OCI-LY1 (cell line): ENCODE results near the gene IFT57.

Source experiments
- EZH2 ChIP-seq: fragments of 200-600 bp; sonication (generic), shearing (Covaris generic); IDR thresholded peaks from 2 replicates; pipeline ENCODE4 v1.8.0; 2017; ENCODE audit warnings: borderline replicate concordance, mixed run types, mild to moderate bottlenecking, antibody characterized with exemption, low read length, moderate library complexity, mixed read lengths
- TF ChIP-seq, protein P1 (sequence below): fragments of 200-600 bp; sonication (generic), shearing (Covaris generic); IDR thresholded peaks from 2 replicates; pipeline ENCODE4 v1.5.1; 2017; ENCODE audit warnings: mild to moderate bottlenecking, antibody characterized with exemption, low read length, moderate library complexity, mixed read lengths

DNA sequence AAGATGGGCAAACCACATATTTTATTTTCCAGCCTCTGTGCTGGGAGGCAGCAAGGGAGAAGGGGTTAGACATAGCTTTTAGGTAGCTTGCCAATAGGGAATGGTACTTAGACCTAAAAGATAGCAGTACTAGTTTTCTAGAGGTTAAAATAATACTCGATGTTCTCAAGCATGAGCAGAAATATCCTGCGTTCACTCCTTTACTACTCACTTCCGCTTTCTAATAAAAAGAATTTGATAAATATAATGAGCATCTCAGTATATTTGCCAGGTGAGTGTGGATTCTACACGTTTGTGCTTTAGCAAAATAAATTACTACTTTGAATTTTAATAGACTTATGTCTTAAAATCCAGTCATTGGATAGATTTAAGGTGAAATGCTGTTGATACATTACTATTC is 92.0 kb downstream of the IFT57 start:
- TF ChIP-seq, protein P1, sequence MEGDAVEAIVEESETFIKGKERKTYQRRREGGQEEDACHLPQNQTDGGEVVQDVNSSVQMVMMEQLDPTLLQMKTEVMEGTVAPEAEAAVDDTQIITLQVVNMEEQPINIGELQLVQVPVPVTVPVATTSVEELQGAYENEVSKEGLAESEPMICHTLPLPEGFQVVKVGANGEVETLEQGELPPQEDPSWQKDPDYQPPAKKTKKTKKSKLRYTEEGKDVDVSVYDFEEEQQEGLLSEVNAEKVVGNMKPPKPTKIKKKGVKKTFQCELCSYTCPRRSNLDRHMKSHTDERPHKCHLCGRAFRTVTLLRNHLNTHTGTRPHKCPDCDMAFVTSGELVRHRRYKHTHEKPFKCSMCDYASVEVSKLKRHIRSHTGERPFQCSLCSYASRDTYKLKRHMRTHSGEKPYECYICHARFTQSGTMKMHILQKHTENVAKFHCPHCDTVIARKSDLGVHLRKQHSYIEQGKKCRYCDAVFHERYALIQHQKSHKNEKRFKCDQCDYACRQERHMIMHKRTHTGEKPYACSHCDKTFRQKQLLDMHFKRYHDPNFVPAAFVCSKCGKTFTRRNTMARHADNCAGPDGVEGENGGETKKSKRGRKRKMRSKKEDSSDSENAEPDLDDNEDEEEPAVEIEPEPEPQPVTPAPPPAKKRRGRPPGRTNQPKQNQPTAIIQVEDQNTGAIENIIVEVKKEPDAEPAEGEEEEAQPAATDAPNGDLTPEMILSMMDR, result no peak
- no peak for TF ChIP-seq EZH2
